ENCODE results near the gene HOXD11. TPM values are rescaled to one million over a fixed set of nuclear protein-coding genes. Genes with fewer than 3 reads are reported as not detected.

The HOXD11 gene
- total RNA-seq, 1 donor from 2014 or later, result not detected

GRCh38 chr2:176117162-176117822, 10.2 kb downstream of the HOXD11 start:
- H3K27me3 ChIP-seq, result peaks cover 46% of the 10 kb centered on the region
- peak in 1 of 2 donors; percentile 51 for DNase-seq (ENCODE audit: low spot score in 2 of 2)
- no peaks in the 10 kb centered on the region for H3K9me3 ChIP-seq
- H3K36me3 ChIP-seq, result no peaks in the 10 kb centered on the region
- intact Hi-C loops (cut with DNase I), result no loop called here
- H3K4me1 ChIP-seq, result peaks cover 2 to 8% of the 10 kb centered on the region in 2 donors
- no peak overlapping the region for H3K4me3 ChIP-seq
- TF ChIP-seq CTCF (IDR thresholded peaks at IDR 0.05), result no peak
- H3K27ac ChIP-seq, result no peak overlapping the region

- peaks cover 40% of the 10 kb centered on the region for H3K27me3 ChIP-seq
- H3K36me3 ChIP-seq, result no peaks in the 10 kb centered on the region
- H3K4me1 ChIP-seq, result peaks cover 7 to 12% of the 10 kb centered on the region in 2 donors
- no peak for DNase-seq (ENCODE audit: low spot score in 2 of 2)
- intact Hi-C loops (cut with DNase I), result no loop called here
- no peak overlapping the region for H3K27ac ChIP-seq
- TF ChIP-seq CTCF (IDR thresholded peaks at IDR 0.05), result no peak
- H3K9me3 ChIP-seq, result no peaks in the 10 kb centered on the region
- no peak overlapping the region for H3K4me3 ChIP-seq
These were observed 10.8 kb downstream of the HOXD11 start for GRCh38 chr2:176117823-176118371.

DNA sequence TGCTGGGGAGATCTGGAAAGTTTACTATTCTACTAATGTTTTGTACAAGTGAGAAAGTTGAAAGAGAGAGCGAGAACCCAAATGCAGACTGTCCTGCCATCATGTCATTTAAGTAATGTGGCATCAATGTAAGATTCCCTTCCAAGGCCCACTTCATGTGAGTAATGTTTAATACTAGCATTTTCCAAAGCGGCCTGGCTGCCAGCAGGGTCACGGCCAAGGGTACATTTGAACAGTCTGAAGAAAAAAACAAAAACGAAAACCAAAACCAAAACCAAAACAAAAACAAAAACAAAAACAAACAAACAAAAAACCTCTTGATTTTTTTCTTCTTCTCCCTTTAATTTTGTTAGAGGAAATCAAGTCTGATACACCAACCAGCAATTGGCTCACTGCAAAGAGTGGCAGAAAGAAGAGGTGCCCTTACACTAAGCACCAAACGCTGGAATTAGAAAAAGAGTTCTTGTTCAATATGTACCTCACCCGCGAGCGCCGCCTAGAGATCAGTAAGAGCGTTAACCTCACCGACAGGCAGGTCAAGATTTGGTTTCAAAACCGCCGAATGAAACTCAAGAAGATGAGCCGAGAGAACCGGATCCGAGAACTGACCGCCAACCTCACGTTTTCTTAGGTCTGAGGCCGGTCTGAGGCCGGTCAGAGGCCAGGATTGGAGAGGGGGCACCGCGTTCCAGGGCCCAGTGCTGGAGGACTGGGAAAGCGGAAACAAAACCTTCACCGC, 11.7 kb downstream of the HOXD11 start:
- peak in 1 of 3 experiments; percentile 15 for TF ChIP-seq CTCF (IDR thresholded peaks at IDR 0.05)
- intact Hi-C loops (cut with DNase I), result no loop called here
- peaks cover 11 to 17% of the 10 kb centered on the region in 2 donors for H3K4me1 ChIP-seq
- peaks cover 35% of the 10 kb centered on the region for H3K27me3 ChIP-seq
- H3K9me3 ChIP-seq, result no peaks in the 10 kb centered on the region
- H3K27ac ChIP-seq, result no peak overlapping the region
- no peaks in the 10 kb centered on the region for H3K36me3 ChIP-seq
- H3K4me3 ChIP-seq, result no peak overlapping the region
- DNase-seq (ENCODE audit: low spot score in 2 of 2), result peak in 1 of 2 donors; percentile 64

DNA sequence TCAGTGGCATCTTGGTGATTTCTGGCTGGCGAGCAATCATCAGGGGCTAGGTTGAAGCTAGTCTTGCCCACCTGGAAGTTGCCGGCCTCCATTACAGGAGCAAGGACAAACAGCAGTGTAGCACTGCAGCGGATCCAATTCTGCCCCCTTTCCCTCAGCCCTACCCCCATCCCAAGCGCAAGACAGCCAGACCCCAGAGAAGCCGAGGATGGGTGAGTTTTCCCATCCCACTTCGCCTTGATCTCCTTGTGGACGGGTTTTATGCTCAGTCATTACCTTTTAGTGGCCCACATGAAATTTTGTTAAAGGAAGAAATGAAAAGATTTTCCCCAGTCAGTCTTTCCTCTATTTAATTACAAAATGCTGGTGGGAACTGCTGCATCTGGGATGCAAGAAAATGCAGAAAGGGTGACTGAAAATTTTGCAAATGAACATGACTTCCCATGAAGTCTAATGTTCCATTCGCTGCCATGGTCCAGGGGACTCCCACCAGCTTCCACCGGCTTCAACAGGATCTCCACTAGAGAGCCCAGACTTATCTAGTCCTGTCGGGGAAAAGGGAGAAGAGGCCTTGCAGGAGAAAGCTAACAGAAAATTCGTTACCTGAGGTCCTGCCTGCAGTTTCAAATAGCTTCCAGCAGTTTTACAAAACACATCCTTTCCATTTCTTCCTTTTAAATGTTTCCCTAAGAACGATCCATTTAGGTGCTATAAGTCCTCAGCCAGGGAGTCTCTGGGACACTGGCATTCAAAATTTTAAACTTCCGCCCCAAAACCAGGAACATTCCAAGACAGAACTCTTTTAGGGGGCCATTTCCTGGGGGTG, 13.5 kb downstream of the HOXD11 start:
- Histone ChIP-seq H3K4me1 (peaks cover 11 to 17% of the 10 kb centered on the region in 2 donors), H3K27me3 (peaks cover 35% of the 10 kb centered on the region), H3K27ac (no peak overlapping the region), H3K9me3 (no peaks in the 10 kb centered on the region), H3K36me3 (no peaks in the 10 kb centered on the region), H3K4me3 (no peak overlapping the region)
- DNase-seq (ENCODE audit: low spot score in 2 of 2), result peak in 1 of 2 donors; percentile 37
- TF ChIP-seq CTCF (IDR thresholded peaks at IDR 0.05), result no peak
- intact Hi-C loops (cut with DNase I), result loop anchor here (5.0 to 10.0 kb wide), 2 partner anchors 38 to 1214 kb away; partner anchors contain the start of gene EVX2
